H1 (cell line): ENCODE measurements around the gene IRF7. TPM values are rescaled to one million over a fixed set of nuclear protein-coding genes. Genes with fewer than 3 reads are reported as not detected.

Source experiments
- CTCF ChIA-PET: fragments of 300-600 bp; sonication (Branson Sonifier 250); formaldehyde crosslinking; loops from one replicate; lab custom pipeline; 2021; ENCODE audit not compliant: partially characterized antibody; lab: Charles Lee
- POLR2A ChIA-PET: fragments of 300-600 bp; sonication (Branson Sonifier 250); formaldehyde crosslinking; loops from one replicate; lab custom pipeline; 2021; ENCODE audit warnings: inconsistent platforms; ENCODE audit not compliant: partially characterized antibody; lab: Charles Lee
- DNase-seq, 2 experiments: peaks; one replicate each; pipeline versions ENCODE4 v3.0.0 to v3.0.0-alpha.2; 2010 to 2022; ENCODE audit warnings: low spot score in 2 of 2, low read depth in 1 of 2, mixed read lengths in 1 of 2
- FAIRE-seq: peaks from 2 replicates; lab custom pipeline; 2011; peaks lifted over from hg19 to GRCh38; lab: Jason Lieb, UNC
- H2AFZ ChIP-seq: 2 replicates; pipeline ENCODE4 v1.8.1; 2012; ENCODE audit warnings: low read length, inconsistent platforms
- H2AK5ac ChIP-seq: 2 replicates; pipeline ENCODE4 v1.6.1; 2013; ENCODE audit warnings: low read depth, low read length
- H2BK120ac ChIP-seq: replicated peaks from 2 replicates; pipeline ENCODE3; 2013; ENCODE audit warnings: low read depth, low read length, inconsistent platforms
- H2BK12ac ChIP-seq: 2 replicates; pipeline ENCODE4 v1.6.1; 2013; ENCODE audit warnings: low read depth, low read length
- H2BK15ac ChIP-seq: 2 replicates; pipeline ENCODE4 v1.6.1; 2013; ENCODE audit warnings: low read length
- H2BK20ac ChIP-seq: 2 replicates; pipeline ENCODE4 v1.6.1; 2013; ENCODE audit warnings: low read length
- H2BK5ac ChIP-seq: 2 replicates; pipeline ENCODE4 v1.6.1; 2013; ENCODE audit warnings: low read depth, low read length
- H3K14ac ChIP-seq: 2 replicates; pipeline ENCODE4 v1.6.1; 2013; ENCODE audit warnings: inconsistent platforms; ENCODE audit not compliant: insufficient read length
- H3K18ac ChIP-seq: 2 replicates; pipeline ENCODE4 v1.6.1; 2013; ENCODE audit warnings: low read length; ENCODE audit errors: extremely low read depth
- H3K23ac ChIP-seq: 2 replicates; pipeline ENCODE4 v1.6.1; 2013; ENCODE audit warnings: inconsistent platforms; ENCODE audit not compliant: insufficient read length
- H3K23me2 ChIP-seq: 2 replicates; pipeline ENCODE4 v1.6.1; 2013; ENCODE audit warnings: low read depth, low read length
- H3K27ac ChIP-seq: 2 replicates; pipeline ENCODE4 v1.6.1; 2011; ENCODE audit warnings: low read depth, low read length, inconsistent platforms
- H3K27me3 ChIP-seq, 4 experiments: replicated peaks in 1 of 4; 1 replicate in 1 of 4; 2 replicates in 3 of 4; pipeline versions ENCODE4 v1.6.1 to v1.8.1; 2011 to 2013; ENCODE audit warnings: low read length in 3 of 4, mild to moderate bottlenecking in 3 of 4, inconsistent platforms in 2 of 4, mixed read lengths in 2 of 4, moderate library complexity in 1 of 4; ENCODE audit not compliant: control insufficient read depth in 3 of 4, insufficient read depth in 3 of 4; ENCODE audit errors: extremely low read depth in 1 of 4
- H3K36me3 ChIP-seq, 4 experiments: 2 replicates each; pipeline versions ENCODE4 v1.6.1 to v1.8.1; 2011 to 2013; ENCODE audit warnings: mild to moderate bottlenecking in 4 of 4, low read length in 3 of 4, moderate library complexity in 2 of 4, control low read depth in 1 of 4, inconsistent platforms in 1 of 4; ENCODE audit not compliant: insufficient read depth in 4 of 4, control insufficient read depth in 2 of 4
- H3K4ac ChIP-seq: replicated peaks from 2 replicates; pipeline ENCODE3; 2013; ENCODE audit warnings: low read length, low read depth, mixed read lengths, inconsistent platforms; ENCODE audit not compliant: insufficient read length
- H3K4me1 ChIP-seq, 4 experiments: replicated peaks in 1 of 4; 1 replicate in 1 of 4; 2 replicates in 3 of 4; pipeline versions ENCODE4 v1.6.1 to v1.8.1; 2011 to 2013; ENCODE audit warnings: low read length in 3 of 4, inconsistent platforms in 2 of 4, mixed read lengths in 1 of 4; ENCODE audit not compliant: insufficient read depth in 4 of 4, control insufficient read depth in 3 of 4
- H3K4me2 ChIP-seq, 2 experiments: 2 replicates each; pipeline versions ENCODE4 v1.6.1 to v1.8.1; 2011 to 2013; ENCODE audit warnings: low read depth in 2 of 2, low read length in 2 of 2, control low read depth in 1 of 2, inconsistent platforms in 1 of 2, mild to moderate bottlenecking in 1 of 2; ENCODE audit not compliant: insufficient read depth in 1 of 2
- H3K4me3 ChIP-seq, 4 experiments: fragments of 200-600, 300-600 bp in 1 of 4; sonication (generic), shearing (Covaris generic), sonication (Bioruptor Twin) in 1 of 4; 2 replicates each; pipeline versions ENCODE4 v1.5.1 to v1.8.1; 2011 to 2016; ENCODE audit warnings: low read length in 4 of 4, low read depth in 3 of 4, control low read depth in 2 of 4, inconsistent platforms in 2 of 4, mild to moderate bottlenecking in 2 of 4, mixed read lengths in 1 of 4, moderate library complexity in 1 of 4; ENCODE audit not compliant: insufficient read depth in 2 of 4; ENCODE audit errors: extremely low read depth in 1 of 4
- H3K56ac ChIP-seq: replicated peaks from 2 replicates; pipeline ENCODE3; 2013; ENCODE audit warnings: low read depth, mild to moderate bottlenecking, mixed read lengths, low read length, inconsistent platforms; ENCODE audit not compliant: insufficient read length
- H3K79me1 ChIP-seq: 2 replicates; pipeline ENCODE4 v1.6.1; 2013; ENCODE audit warnings: low read depth, low read length, control low read depth
- H3K79me2 ChIP-seq, 2 experiments: 2 replicates each; pipeline versions ENCODE4 v1.6.1 to v1.8.1; 2012 to 2013; ENCODE audit warnings: low read length in 2 of 2, mild to moderate bottlenecking in 2 of 2, inconsistent platforms in 1 of 2; ENCODE audit not compliant: insufficient read depth in 2 of 2, control insufficient read depth in 1 of 2
- H3K9ac ChIP-seq, 4 experiments: replicated peaks in 1 of 4; 1 replicate in 1 of 4; 2 replicates in 3 of 4; pipeline versions ENCODE4 v1.6.1 to v1.8.1; 2011 to 2013; ENCODE audit warnings: low read depth in 3 of 4, low read length in 3 of 4, control low read depth in 2 of 4, mild to moderate bottlenecking in 2 of 4, moderate library complexity in 2 of 4, inconsistent platforms in 1 of 4; ENCODE audit errors: extremely low read depth in 1 of 4
- H3K9me3 ChIP-seq, 2 experiments: 2 replicates each; pipeline versions ENCODE4 v1.6.1 to v1.8.1; 2012 to 2013; ENCODE audit warnings: mild to moderate bottlenecking in 2 of 2, moderate library complexity in 2 of 2, control low read depth in 1 of 2, inconsistent platforms in 1 of 2, low read depth in 1 of 2, low read length in 1 of 2, mixed read lengths in 1 of 2; ENCODE audit not compliant: insufficient read depth in 2 of 2
- H4K20me1 ChIP-seq, 2 experiments: replicated peaks in 1 of 2; 2 replicates each; pipeline versions ENCODE3 to v1.8.1; 2011 to 2013; ENCODE audit warnings: inconsistent platforms in 2 of 2, low read length in 2 of 2, mild to moderate bottlenecking in 1 of 2; ENCODE audit not compliant: insufficient read depth in 2 of 2, control insufficient read depth in 1 of 2
- H4K5ac ChIP-seq: 2 replicates; pipeline ENCODE4 v1.6.1; 2013; ENCODE audit warnings: low read length, low read depth, mixed read lengths, inconsistent platforms; ENCODE audit not compliant: insufficient read length
- H4K8ac ChIP-seq: 2 replicates; pipeline ENCODE4 v1.8.0; 2013; ENCODE audit warnings: mild to moderate bottlenecking, moderate library complexity, low read length, inconsistent platforms; ENCODE audit not compliant: insufficient read depth; ENCODE audit errors: extremely low read depth
- H4K91ac ChIP-seq: replicated peaks from 2 replicates; pipeline ENCODE3; 2013; ENCODE audit warnings: low read length, mixed read lengths, inconsistent platforms; ENCODE audit not compliant: insufficient read length
- ASH2L ChIP-seq: fragments of 200-600, 300-600 bp; sonication (generic); IDR thresholded peaks from one replicate; pipeline ENCODE4 v1.7.1; 2017; ENCODE audit warnings: low read length
- CHD2 ChIP-seq: IDR thresholded peaks from 2 replicates; pipeline ENCODE4 v1.6.1; 2012; ENCODE audit warnings: low read length, improper control_type of control experiment
- CTBP2 ChIP-seq: IDR thresholded peaks from 2 replicates; pipeline ENCODE4 v1.7.0; 2011; ENCODE audit warnings: borderline replicate concordance, mild to moderate bottlenecking, moderate library complexity, mixed read lengths, low read length; ENCODE audit not compliant: insufficient read depth, insufficient read length
- EP300 ChIP-seq, 2 experiments: IDR thresholded peaks; 1 replicate in 1 of 2; 2 replicates in 1 of 2; pipeline ENCODE4 v1.6.1; 2011 to 2012; ENCODE audit warnings: low read depth in 2 of 2, low read length in 2 of 2, mild to moderate bottlenecking in 2 of 2, borderline replicate concordance in 1 of 2, inconsistent platforms in 1 of 2, moderate library complexity in 1 of 2
- EZH2 ChIP-seq: fragments of 200-600 bp; sonication (generic); IDR thresholded peaks from 2 replicates; pipeline ENCODE4 v1.7.1; 2012; ENCODE audit warnings: low read depth, mild to moderate bottlenecking, moderate library complexity, low read length, inconsistent platforms; ENCODE audit not compliant: severe bottlenecking
- MAFK ChIP-seq: IDR thresholded peaks from 2 replicates; pipeline ENCODE4 v1.6.1; 2012; ENCODE audit warnings: low read depth, mild to moderate bottlenecking, improper control_type of control experiment, low read length
- MAX ChIP-seq: IDR thresholded peaks from 2 replicates; pipeline ENCODE4 v1.6.1; 2012; ENCODE audit warnings: inconsistent platforms
- RAD21 ChIP-seq, 2 experiments: IDR thresholded peaks in 1 of 2; conservative IDR thresholded peaks in 1 of 2; 2 replicates each; pipeline ENCODE4 v1.6.1; 2011; ENCODE audit warnings: low read depth in 2 of 2, low read length in 2 of 2, improper control_type of control experiment in 1 of 2, inconsistent platforms in 1 of 2, mild to moderate bottlenecking in 1 of 2, moderate library complexity in 1 of 2
- RFX5 ChIP-seq: IDR thresholded peaks from 2 replicates; pipeline ENCODE4 v1.6.1; 2011; ENCODE audit warnings: low read depth, low read length, improper control_type of control experiment, borderline replicate concordance
- RNF2 ChIP-seq: fragments of 200-900, 300-1000 bp; sonication (generic); IDR thresholded peaks from 2 replicates; pipeline ENCODE4 v1.7.1; 2016; ENCODE audit warnings: borderline replicate concordance, low read depth, mild to moderate bottlenecking, antibody characterized with exemption, low read length; ENCODE audit not compliant: poor library complexity, severe bottlenecking; ENCODE audit errors: missing control alignments
- SRF ChIP-seq: IDR thresholded peaks from 2 replicates; pipeline ENCODE4 v1.6.1; 2011; ENCODE audit warnings: mild to moderate bottlenecking, low read depth, low read length, moderate library complexity
- SUZ12 ChIP-seq: fragments of 200-600 bp; sonication (generic); IDR thresholded peaks from 2 replicates; pipeline ENCODE4 v1.6.1; 2012; ENCODE audit warnings: mild to moderate bottlenecking, inconsistent platforms, low read length, moderate library complexity, mixed read lengths
- TCF12 ChIP-seq: IDR thresholded peaks from 2 replicates; pipeline ENCODE4 v1.6.1; 2011; ENCODE audit warnings: low read depth, mild to moderate bottlenecking, low read length
- whole genome bisulfite sequencing, 2 experiments: shearing (Covaris generic) in 1 of 2; methylation state at CpG; one replicate each; pipeline versions ENCODE4 v1.1.6 to v1.1.7; 2013 to 2015; ENCODE audit warnings: low lambda C conversion rate in 2 of 2, mixed read lengths in 2 of 2, inconsistent platforms in 1 of 2, low coverage in 1 of 2, missing lambda C conversion rate in 1 of 2; ENCODE audit not compliant: insufficient replicate concordance in 2 of 2, insufficient coverage in 1 of 2, insufficient read length in 1 of 2; ENCODE audit errors: extremely low coverage in 1 of 2, missing lambda C conversion rate in 1 of 2; 5-methylcytosine and 5-hydroxymethylcytosine counted together
- polyA plus RNA-seq, 7 experiments: library from polyadenylated mRNA; depleted of rRNA in 3 of 7; stranded (reverse) in 5 of 7; unstranded in 2 of 7; fragments of >200 nt in 5 of 7; fragments of 200-250 nt in 2 of 7; gene quantifications; 1 replicate in 5 of 7; 2 replicates in 1 of 7; 4 replicates in 1 of 7; pipeline versions ENCODE4 v1.2.1 to v1.2.3, GENCODE V29; 2011 to 2013; ENCODE audit warnings: missing spikeins in 2 of 7, mixed read lengths in 2 of 7
- total RNA-seq: library from RNA; stranded (reverse); fragmentation: NEBNext Ultra II Directional; extraction: Animal tissue kit (Norgen Biotek cat#: 25700); gene quantifications from 2 replicates; pipeline ENCODE4 v1.2.1, GENCODE V29; 2021

Gene IRF7
- total and polyA plus RNA-seq, 2 of the 8 experiments (the other 6 are each of a cell fraction or from before 2014, with no cell fraction given), result 9.1 to 9.6 TPM

- Histone ChIP-seq H2BK20ac (no peak overlapping the region), H3K27ac (no peak overlapping the region), H3K18ac (no peak overlapping the region), H3K4ac (no peak overlapping the region), H4K20me1 (peaks cover 2 to 9% of the 10 kb centered on the region in 2 experiments), H2BK15ac (no peak overlapping the region), H2AK5ac (no peak overlapping the region), H2BK120ac (no peak overlapping the region), H2AFZ (no peak overlapping the region), H3K27me3 (no peaks in the 10 kb centered on the region), H3K36me3 (no peaks in the 10 kb centered on the region), H3K79me2 (no peaks in the 10 kb centered on the region), H4K5ac (no peak overlapping the region), H3K9ac (no peak overlapping the region), H2BK12ac (no peak overlapping the region), H3K23ac (no peak overlapping the region), H2BK5ac (no peak overlapping the region), H3K4me3 (no peak overlapping the region), H3K14ac (no peak overlapping the region), H3K4me2 (no peak overlapping the region), H3K56ac (no peak overlapping the region), H3K4me1 (peaks cover 0 to 5% (median 0%) of the 10 kb centered on the region in 4 experiments; a peak in 3 of 7 replicates), H4K91ac (no peak overlapping the region), H4K8ac (no peak overlapping the region), H3K79me1 (no peaks in the 10 kb centered on the region), H3K23me2 (peaks cover 2% of the 10 kb centered on the region; the same call in 1 of the 2 replicates), H3K9me3 (no peaks in the 10 kb centered on the region)
- WGBS, 2 experiments, result 96% methylated on average over 3 of the region's 13 CpGs; no CpG with 5 or more reads in 1 of the 2 experiments
- POLR2A ChIA-PET, result interaction anchor here (0.5 to 1.3 kb wide), 3 partner anchors 18 to 166 kb away, joined by 3 read pairs; no protein-coding TSS in a partner anchor
- CTCF ChIA-PET, result no interaction called here
- no peak for DNase-seq
- FAIRE-seq, result no peak
- TF ChIP-seq ASH2L, result no peak
- TF ChIP-seq RFX5, result no peak
- no peak for TF ChIP-seq EZH2
- TF ChIP-seq SUZ12, result no peak
- TF ChIP-seq SRF, result no peak
- TF ChIP-seq CTBP2, result no peak
- no peak for TF ChIP-seq TCF12
- no peak for TF ChIP-seq EP300 (IDR thresholded peaks at IDR 0.05; ENCODE audit: borderline replicate concordance in 1 of 2, low read depth in 2 of 2, low read length in 2 of 2)
- no peak for TF ChIP-seq RNF2
- no peak for TF ChIP-seq RAD21 (IDR thresholded peaks at IDR 0.05 in 1 of 2, conservative IDR thresholded peaks at IDR 0.05 in 1 of 2; ENCODE audit: low read depth in 2 of 2, low read length in 2 of 2)
- TF ChIP-seq CHD2, result no peak
- TF ChIP-seq MAFK, result no peak
- TF ChIP-seq MAX, result no peak
Observed at GRCh38 chr11:620201-620600, 4.5 kb upstream of the IRF7 start.
